IMR-90 (cell line): ENCODE results near the gene FSIP1. TPM values are rescaled to one million over a fixed set of nuclear protein-coding genes. Genes with fewer than 3 reads are reported as not detected.

Experiments
- ATAC-seq: fragments of 200-7000 bp; cut with Tn5 transposase; 2 replicates; pipeline ENCODE4 v1.9.1; 2020; ENCODE audit warnings: low read depth, mild to moderate bottlenecking, moderate library complexity
- BruUV-seq: library from RNA; stranded (reverse); fragments of 400-500 nt; replicated peaks from 2 replicates; lab custom pipeline; 2021; lab: Mats Ljungman, UMichigan
- CTCF ChIA-PET: fragments of 300-600 bp; formaldehyde crosslinking; extraction: SDS; loops from one replicate; lab custom pipeline; 2021; ENCODE audit warnings: antibody characterized with exemption; lab: Yijun Ruan, JAX
- POLR2A ChIA-PET: fragments of 300-600 bp; sonication (Branson Sonifier 250); formaldehyde crosslinking; loops from one replicate; lab custom pipeline; 2022; ENCODE audit warnings: antibody characterized with exemption; ENCODE audit not compliant: unreplicated experiment; lab: Charles Lee
- DNase-seq: peaks from one replicate; pipeline ENCODE4 v3.0.0; 2013
- H2AFZ ChIP-seq: replicated peaks from 2 replicates; pipeline ENCODE3; 2013; ENCODE audit warnings: low read length, mild to moderate bottlenecking; ENCODE audit not compliant: poor library complexity
- H2AK5ac ChIP-seq: 2 replicates; pipeline ENCODE4 v1.6.1; 2013; ENCODE audit warnings: low read depth, low read length, inconsistent platforms
- H2AK9ac ChIP-seq: replicated peaks from 2 replicates; pipeline ENCODE3; 2013; ENCODE audit warnings: mild to moderate bottlenecking, low read depth, low read length, moderate library complexity; ENCODE audit not compliant: poor library complexity
- H2BK120ac ChIP-seq: 2 replicates; pipeline ENCODE4 v1.6.1; 2013; ENCODE audit warnings: low read depth, low read length, inconsistent platforms
- H2BK15ac ChIP-seq: 3 replicates; pipeline ENCODE4 v1.6.1; 2013; ENCODE audit warnings: low read depth, low read length, inconsistent platforms
- H2BK20ac ChIP-seq: 2 replicates; pipeline ENCODE4 v1.6.1; 2013; ENCODE audit warnings: low read depth, mild to moderate bottlenecking, inconsistent platforms, low read length, moderate library complexity
- H2BK5ac ChIP-seq: 2 replicates; pipeline ENCODE4 v1.6.1; 2013; ENCODE audit warnings: mild to moderate bottlenecking, low read depth, low read length, inconsistent platforms; ENCODE audit not compliant: poor library complexity, severe bottlenecking
- H3K14ac ChIP-seq: replicated peaks from 2 replicates; pipeline ENCODE4 v1.6.1; 2013; ENCODE audit warnings: low read depth, low read length, inconsistent platforms
- H3K18ac ChIP-seq: 2 replicates; pipeline ENCODE4 v1.6.1; 2013; ENCODE audit warnings: low read depth, low read length, control low read depth
- H3K23ac ChIP-seq: 2 replicates; pipeline ENCODE4 v1.6.1; 2013; ENCODE audit warnings: low read depth, low read length, inconsistent platforms
- H3K27ac ChIP-seq: 2 replicates; pipeline ENCODE4 v1.5.1; 2013; ENCODE audit warnings: mild to moderate bottlenecking, control low read depth, low read length; ENCODE audit not compliant: insufficient read depth
- H3K27me3 ChIP-seq: 2 replicates; pipeline ENCODE4 v1.6.1; 2013; ENCODE audit warnings: low read length; ENCODE audit not compliant: control insufficient read depth, insufficient read depth
- H3K36me3 ChIP-seq: 2 replicates; pipeline ENCODE4 v1.6.1; 2013; ENCODE audit warnings: low read length, mixed read lengths; ENCODE audit not compliant: control insufficient read depth, insufficient read depth
- H3K4ac ChIP-seq: 2 replicates; pipeline ENCODE4 v1.6.1; 2013; ENCODE audit warnings: low read depth, low read length, inconsistent platforms
- H3K4me1 ChIP-seq: 2 replicates; pipeline ENCODE4 v1.6.1; 2013; ENCODE audit warnings: low read length, mixed read lengths; ENCODE audit not compliant: control insufficient read depth, insufficient read depth
- H3K4me2 ChIP-seq: 2 replicates; pipeline ENCODE4 v1.6.1; 2013; ENCODE audit warnings: low read depth, mild to moderate bottlenecking, control low read depth, low read length, moderate library complexity
- H3K4me3 ChIP-seq: 2 replicates; pipeline ENCODE4 v1.5.1; 2013; ENCODE audit warnings: low read depth, mild to moderate bottlenecking, control low read depth, low read length, moderate library complexity; ENCODE audit not compliant: insufficient read depth
- H3K56ac ChIP-seq: 2 replicates; pipeline ENCODE4 v1.6.1; 2013; ENCODE audit warnings: low read length, inconsistent platforms; ENCODE audit not compliant: insufficient read depth; ENCODE audit errors: extremely low read depth
- H3K79me1 ChIP-seq, 2 experiments: 2 replicates each; pipeline ENCODE4 v1.6.1; 2013; ENCODE audit warnings: low read length in 2 of 2, inconsistent platforms in 1 of 2, low read depth in 1 of 2
- H3K9ac ChIP-seq: 2 replicates; pipeline ENCODE4 v1.6.1; 2013; ENCODE audit warnings: low read depth, low read length, control low read depth
- H3K9me1 ChIP-seq: 2 replicates; pipeline ENCODE4 v1.6.1; 2013; ENCODE audit warnings: low read length, inconsistent platforms; ENCODE audit not compliant: insufficient read depth
- H3K9me3 ChIP-seq: 2 replicates; pipeline ENCODE4 v1.6.1; 2013; ENCODE audit warnings: low read length; ENCODE audit not compliant: control insufficient read depth, insufficient read depth
- H4K20me1 ChIP-seq: 2 replicates; pipeline ENCODE4 v1.6.1; 2013; ENCODE audit warnings: low read length, inconsistent platforms; ENCODE audit not compliant: insufficient read depth
- H4K5ac ChIP-seq: 2 replicates; pipeline ENCODE4 v1.6.1; 2013; ENCODE audit warnings: mild to moderate bottlenecking, low read depth, low read length, control low read depth
- H4K8ac ChIP-seq, 2 experiments: 2 replicates each; pipeline ENCODE4 v1.6.1; 2013; ENCODE audit warnings: low read depth in 2 of 2, low read length in 2 of 2, control low read depth in 1 of 2, inconsistent platforms in 1 of 2
- H4K91ac ChIP-seq: 2 replicates; pipeline ENCODE4 v1.6.1; 2013; ENCODE audit warnings: low read depth, low read length, inconsistent platforms; ENCODE audit not compliant: insufficient read depth
- BHLHE40 ChIP-seq: fragments of 150-350 bp; IDR thresholded peaks from 2 replicates; pipeline ENCODE4 v1.6.1; 2016; ENCODE audit warnings: mild to moderate bottlenecking, low read depth, low read length
- CHD1 ChIP-seq: IDR thresholded peaks from 2 replicates; pipeline ENCODE4 v1.6.1; 2012; ENCODE audit warnings: low read depth, low read length, improper control_type of control experiment
- MAFK ChIP-seq: IDR thresholded peaks from 2 replicates; pipeline ENCODE4 v1.6.1; 2012; ENCODE audit warnings: low read depth, low read length, improper control_type of control experiment
- MAZ ChIP-seq: IDR thresholded peaks from 2 replicates; pipeline ENCODE4 v1.6.1; 2012; ENCODE audit warnings: low read depth, mild to moderate bottlenecking, low read length, improper control_type of control experiment, moderate library complexity, borderline replicate concordance
- MXI1 ChIP-seq: IDR thresholded peaks from 2 replicates; pipeline ENCODE4 v1.6.1; 2012; ENCODE audit warnings: low read depth, mild to moderate bottlenecking, low read length, moderate library complexity, borderline replicate concordance
- RFX5 ChIP-seq: IDR thresholded peaks from 2 replicates; pipeline ENCODE4 v1.8.0; 2012; ENCODE audit warnings: low read depth, mild to moderate bottlenecking, low read length, moderate library complexity
- SMC3 ChIP-seq: fragments of 150-350 bp; IDR thresholded peaks from 2 replicates; pipeline ENCODE4 v1.6.1; 2016; ENCODE audit warnings: low read depth, mild to moderate bottlenecking, antibody characterized with exemption, low read length, moderate library complexity
- USF2 ChIP-seq: fragments of 150-350 bp; IDR thresholded peaks from 2 replicates; pipeline ENCODE4 v1.6.1; 2017; ENCODE audit warnings: mild to moderate bottlenecking, antibody characterized with exemption, low read length, low read depth
- WGBS, 2 experiments: methylation state at CpG; one replicate each; pipeline versions ENCODE4 v1.1.5 to v1.1.7; 2013; ENCODE audit warnings: missing lambda C conversion rate in 2 of 2; ENCODE audit not compliant: insufficient read length in 1 of 2; ENCODE audit errors: extremely low coverage in 2 of 2; 5-methylcytosine and 5-hydroxymethylcytosine counted together
- dilution Hi-C: fragments of 300-500 bp; cut with HindIII; formaldehyde crosslinking; loops from one replicate; pipeline ENCODE4 v1.14.3; 2018; ENCODE audit warnings: low sequenced_read_pairs; ENCODE audit not compliant: unreplicated experiment
- in situ Hi-C: fragments of 300-500 bp; cut with MboI; formaldehyde crosslinking; loops from 3 replicates; pipeline ENCODE4 v1.14.3; 2019; ENCODE audit warnings: low sequenced_read_pairs, inconsistent platforms, mixed read lengths
- intact Hi-C: fragments of 100-400 bp; cut with micrococcal nuclease; formaldehyde crosslinking; loops from 2 replicates; pipeline ENCODE4 v1.10.0; 2022
- polyA plus RNA-seq, 3 experiments: library from polyadenylated mRNA; depleted of rRNA; stranded (reverse); fragments of >200 nt; gene quantifications; 2 replicates each; pipeline ENCODE4 v1.2.3, GENCODE V29; 2012; ENCODE audit warnings: low replicate concordance in 1 of 3
- total RNA-seq: library from RNA; depleted of rRNA; stranded (reverse); fragments of >200 nt; gene quantifications from 2 replicates; pipeline ENCODE4 v1.2.3, GENCODE V29; 2012

The FSIP1 gene
- total and polyA plus RNA-seq, 2 of the 4 experiments (the other 2 are of a cell fraction), result 0.10 to 0.18 TPM

- peaks cover 4% of the 10 kb centered on the region; the same call in 1 of the 2 replicates for H3K9me1 ChIP-seq
- H3K4me2 ChIP-seq, result no peak overlapping the region
- DNase-seq, result no peak
- peaks cover 9% of the 10 kb centered on the region for H3K4me1 ChIP-seq
- H4K20me1 ChIP-seq, result no peaks in the 10 kb centered on the region
- peak overlapping the region; percentile 79 for H2BK120ac ChIP-seq
- no peak overlapping the region for H3K9ac ChIP-seq
- no peak overlapping the region for H2AK9ac ChIP-seq
- no peak overlapping the region for H3K56ac ChIP-seq
- intact Hi-C loops (no loop called here), dilution Hi-C loops (no loop called here), in situ Hi-C loops (no loop called here)
- H3K79me1 ChIP-seq, result no peaks in the 10 kb centered on the region; a peak in 1 of 4 replicates
- peak overlapping the region; percentile 77 for H3K4ac ChIP-seq
- peak overlapping the region; percentile 78 for H2BK5ac ChIP-seq
- no peak overlapping the region for H2AFZ ChIP-seq
- ATAC-seq, result no peak
- no TSS peak for BruUV-seq
- H3K36me3 ChIP-seq, result no peaks in the 10 kb centered on the region
- no CpG with 5 or more reads among the region's 5 CpGs for WGBS, 2 experiments
- H2BK20ac ChIP-seq, result peak overlapping the region; percentile 60
- H3K27ac ChIP-seq, result peak overlapping the region; percentile 65; the same call in 1 of the 2 replicates
- TF ChIP-seq RFX5 (no peak), SMC3 (no peak), MXI1 (no peak), BHLHE40 (no peak), MAZ (no peak), CHD1 (no peak), MAFK (no peak), USF2 (no peak)
- peak overlapping the region; percentile 88; the same call in 2 of the 3 replicates for H2BK15ac ChIP-seq
- H3K14ac ChIP-seq, result peak overlapping the region; percentile 66
- H2AK5ac ChIP-seq, result peak overlapping the region; percentile 79; the same call in 1 of the 2 replicates
- H3K18ac ChIP-seq, result peak overlapping the region; percentile 45
- ChIA-PET POLR2A (interaction anchor here (0.6 kb wide), 1 partner anchor 78 kb away, joined by 4 read pairs; no protein-coding TSS in a partner anchor), CTCF (interaction anchor here (0.5 kb wide), 1 partner anchor 1592 kb away, joined by 3 read pairs; no protein-coding TSS in a partner anchor)
- H4K91ac ChIP-seq, result peak overlapping the region; percentile 93
- peak overlapping the region; percentile 1; the same call in 1 of the 2 replicates for H3K23ac ChIP-seq
- H3K27me3 ChIP-seq, result no peaks in the 10 kb centered on the region
- peak overlapping the region; percentile 33 for H4K5ac ChIP-seq
- no peak overlapping the region for H3K4me3 ChIP-seq
- H3K9me3 ChIP-seq, result no peaks in the 10 kb centered on the region
- peak overlapping the region; percentile 16 to 51; a peak in 2 of 4 replicates for H4K8ac ChIP-seq
Observed at GRCh38 chr15:39667382-39668127, 115.1 kb downstream of the FSIP1 start.
